ENCODE results near the gene HCRTR1. TPM values are rescaled to one million over a fixed set of nuclear protein-coding genes. Genes with fewer than 3 reads are reported as not detected.

HCRTR1 gene
- not detected for total RNA-seq

- H3K4me3 ChIP-seq: peak within 1 kb of the TSS; percentile 78
- H3K27me3 ChIP-seq (replicated peaks; ENCODE audit: insufficient read depth): no peaks in the 10 kb centered on the region
- H3K4me1 ChIP-seq (ENCODE audit: control insufficient read depth in 1 of 2, low read depth in 2 of 2): peaks cover 14 to 47% of the 10 kb centered on the region in 2 donors
- no peak within 1 kb of the TSS for H3K27ac ChIP-seq
- H3K36me3 ChIP-seq: no peaks in the 10 kb centered on the region
- no peaks in the 10 kb centered on the region for H3K9me3 ChIP-seq
- ATAC-seq (ENCODE audit: insufficient number of reproducible peaks, low FRiP score, low read depth): no peak
- DNase-seq (ENCODE audit: low spot score): no peak
- no peak for TF ChIP-seq CTCF (IDR thresholded peaks at IDR 0.05)
Measured at GRCh38 chr1:31617218-31617915, at the start of gene HCRTR1. Gene HCRTR1 (plus strand): TSS chr1:31617689. CDS start chr1:31619193, 1,504 bp downstream.

DNA sequence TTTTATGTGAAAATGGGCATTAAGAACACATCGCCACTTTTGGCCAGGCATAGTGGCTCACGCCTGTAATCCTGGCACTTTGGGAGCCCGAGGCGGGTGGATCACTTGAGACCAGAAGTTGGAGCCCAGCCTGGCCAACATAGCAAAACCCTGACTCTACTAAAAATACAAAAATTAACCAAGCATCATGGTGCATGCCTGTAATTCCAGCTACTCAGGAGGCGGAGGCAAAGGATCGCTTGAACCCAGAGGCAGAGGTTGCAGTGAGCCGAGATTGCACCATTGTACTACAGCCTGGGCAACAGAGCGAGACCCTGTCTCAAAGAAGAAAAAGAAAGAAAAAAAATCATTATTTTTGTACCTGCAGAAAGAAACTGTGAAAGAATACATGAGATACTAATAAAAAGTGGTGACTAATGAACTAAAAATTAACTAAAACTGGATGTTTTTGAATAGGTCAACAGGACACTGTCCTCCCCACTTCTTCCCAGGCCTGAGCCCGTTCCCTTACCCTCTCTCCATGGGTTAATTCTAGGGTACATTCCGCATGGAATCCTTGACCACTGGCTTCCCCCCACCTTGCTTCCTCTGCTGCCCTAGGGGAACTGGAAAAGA, 49.4 kb upstream of the HCRTR1 start:
- ATAC-seq (ENCODE audit: insufficient number of reproducible peaks, low FRiP score, low read depth) (peak; percentile 45), DNase-seq (ENCODE audit: low spot score) (peak; percentile 56)
- Histone ChIP-seq H3K36me3 (no peaks in the 10 kb centered on the region), H3K4me1 (ENCODE audit: control insufficient read depth in 1 of 2, low read depth in 2 of 2) (peaks cover 25 to 44% of the 10 kb centered on the region in 2 donors), H3K9me3 (no peaks in the 10 kb centered on the region), H3K27ac (peak overlapping the region; percentile 54 to 58), H3K27me3 (replicated peaks; ENCODE audit: insufficient read depth) (no peaks in the 10 kb centered on the region), H3K4me3 (no peak overlapping the region)
- no peak for TF ChIP-seq CTCF (IDR thresholded peaks at IDR 0.05)

GRCh38 chr1:31568895-31569595, 48.4 kb upstream of the HCRTR1 start:
- DNase-seq (ENCODE audit: low spot score) (no peak), ATAC-seq (ENCODE audit: insufficient number of reproducible peaks, low FRiP score, low read depth) (no peak)
- Histone ChIP-seq H3K4me1 (ENCODE audit: control insufficient read depth in 1 of 2, low read depth in 2 of 2) (peaks cover 31 to 54% of the 10 kb centered on the region in 2 donors), H3K36me3 (no peaks in the 10 kb centered on the region), H3K4me3 (no peak overlapping the region), H3K27me3 (replicated peaks; ENCODE audit: insufficient read depth) (no peaks in the 10 kb centered on the region), H3K27ac (peak overlapping the region; percentile 54 to 58), H3K9me3 (no peaks in the 10 kb centered on the region)
- no peak for TF ChIP-seq CTCF (IDR thresholded peaks at IDR 0.05)

- no peak for DNase-seq (ENCODE audit: low spot score)
- H3K36me3 ChIP-seq: no peaks in the 10 kb centered on the region
- no peaks in the 10 kb centered on the region for H3K9me3 ChIP-seq
- TF ChIP-seq CTCF (IDR thresholded peaks at IDR 0.05): no peak
- peaks cover 34 to 55% of the 10 kb centered on the region in 2 donors for H3K4me1 ChIP-seq (ENCODE audit: control insufficient read depth in 1 of 2, low read depth in 2 of 2)
- no peak overlapping the region for H3K4me3 ChIP-seq
- no peaks in the 10 kb centered on the region for H3K27me3 ChIP-seq (replicated peaks; ENCODE audit: insufficient read depth)
- H3K27ac ChIP-seq: peak overlapping the region in 1 of 2 donors; percentile 58
- no peak for ATAC-seq (ENCODE audit: insufficient number of reproducible peaks, low FRiP score, low read depth)
Measured at GRCh38 chr1:31569596-31570173, 47.8 kb upstream of the HCRTR1 start.

GRCh38 chr1:31570228-31570627, 47.3 kb upstream of the HCRTR1 start:
- Histone ChIP-seq H3K27me3 (replicated peaks; ENCODE audit: insufficient read depth) (no peaks in the 10 kb centered on the region), H3K27ac (peak overlapping the region in 1 of 2 donors; percentile 41)

More at GRCh38 chr1:31570228-31570627, 47.3 kb upstream of the HCRTR1 start:
- H3K36me3 ChIP-seq: no peaks in the 10 kb centered on the region
- peaks cover 35 to 55% of the 10 kb centered on the region in 2 donors for H3K4me1 ChIP-seq (ENCODE audit: control insufficient read depth in 1 of 2, low read depth in 2 of 2)
- DNase-seq (ENCODE audit: low spot score) (no peak), ATAC-seq (ENCODE audit: insufficient number of reproducible peaks, low FRiP score, low read depth) (no peak)
- TF ChIP-seq CTCF (IDR thresholded peaks at IDR 0.05): no peak
- no peak overlapping the region for H3K4me3 ChIP-seq
- H3K9me3 ChIP-seq: no peaks in the 10 kb centered on the region
